ENCODE measurements around the gene DYNC2I2. TPM values are rescaled to one million over a fixed set of nuclear protein-coding genes. Genes with fewer than 3 reads are reported as not detected.

The DYNC2I2 gene
- total RNA-seq, 1 experiment from 2014 or later, result 53.2 TPM

Other genes with a start within 250 kb of the DYNC2I2 start
- gene CERCAM, start 236.0 kb downstream of the DYNC2I2 start, total RNA-seq (2022), result 11.5 and 14.5 TPM in 2 replicates
- 24.6 and 33.6 TPM in 2 replicates for gene ODF2, start 200.8 kb downstream of the DYNC2I2 start, total RNA-seq (2022)
- 23.9 and 24.8 TPM in 2 replicates for gene GLE1, start 152.1 kb downstream of the DYNC2I2 start, total RNA-seq (2022)
- 332 and 344 TPM in 2 replicates for gene SPTAN1, start 104.3 kb downstream of the DYNC2I2 start, total RNA-seq (2022)
- 321 and 367 TPM in 2 replicates for gene SET, start 32.4 kb upstream of the DYNC2I2 start, total RNA-seq (2022)
- 6.8 and 7.7 TPM in 2 replicates for gene PKN3, start 45.7 kb upstream of the DYNC2I2 start, total RNA-seq (2022)
- 35.4 and 36.5 TPM in 2 replicates for gene ZDHHC12, start 67.3 kb upstream of the DYNC2I2 start, total RNA-seq (2022)
- 15.2 and 20.2 TPM in 2 replicates for gene ZER1, start 115.1 kb upstream of the DYNC2I2 start, total RNA-seq (2022)
- gene TBC1D13, start 130.4 kb upstream of the DYNC2I2 start, total RNA-seq (2022), result 16.6 and 18.2 TPM in 2 replicates
- 15.2 and 17.5 TPM in 2 replicates for gene ENDOG, start 161.7 kb upstream of the DYNC2I2 start, total RNA-seq (2022)
- gene SPOUT1, start 172.9 kb upstream of the DYNC2I2 start, total RNA-seq (2022), result 35.8 and 46.8 TPM in 2 replicates
- gene KYAT1, start 225.1 kb upstream of the DYNC2I2 start, total RNA-seq (2022), result 3.7 and 4.1 TPM in 2 replicates
- 28.7 and 29.9 TPM in 2 replicates for gene LRRC8A, start 225.3 kb upstream of the DYNC2I2 start, total RNA-seq (2022)